ENCODE measurements around the gene TBX5. TPM values are rescaled to one million over a fixed set of nuclear protein-coding genes. Genes with fewer than 3 reads are reported as not detected.

TBX5 gene
- polyA plus RNA-seq, 1 donor (not counting 4 experiments of a cell fraction or from before 2014, with no cell fraction given), result not detected

DNA sequence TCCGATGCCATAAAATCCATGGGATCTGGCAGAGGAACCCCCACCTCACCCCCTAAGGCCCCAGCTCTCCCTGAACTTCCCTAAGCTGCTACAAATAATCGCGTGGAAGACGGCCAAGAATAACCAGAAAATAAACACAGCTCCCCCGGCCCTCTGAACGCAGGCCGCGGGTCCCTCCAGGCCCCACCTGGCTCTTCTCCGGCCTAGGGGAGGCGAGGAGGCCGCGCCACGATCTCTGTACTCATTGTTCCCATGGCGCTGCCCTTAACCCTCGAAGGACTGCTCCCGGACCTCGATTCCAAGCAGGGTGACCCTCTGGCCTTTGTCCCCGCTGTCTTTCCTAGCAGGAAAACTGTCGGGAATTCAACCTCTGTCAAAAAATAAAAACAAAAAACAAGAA lies 33.9 kb upstream of the TBX5 start:
- Histone ChIP-seq H3K27me3 (ENCODE audit: control insufficient read depth, extremely low read depth, insufficient read depth, low read length) (peaks cover 64% of the 10 kb centered on the region), H3K79me2 (ENCODE audit: control insufficient read depth, insufficient read depth, low read length) (no peaks in the 10 kb centered on the region), H3K4me1 (ENCODE audit: control insufficient read depth, extremely low read depth, insufficient read depth, low read length) (no peaks in the 10 kb centered on the region), H3K36me3 (ENCODE audit: control insufficient read depth in 2 of 2, extremely low read depth in 1 of 2, insufficient read depth in 2 of 2, low read length in 2 of 2) (no peaks in the 10 kb centered on the region), H3K27ac (ENCODE audit: control insufficient read depth, insufficient read depth, low read length) (no peak overlapping the region), H3K9me1 (ENCODE audit: control insufficient read depth, extremely low read depth, insufficient read depth, low read length) (no peaks in the 10 kb centered on the region), H3K9me3 (ENCODE audit: control insufficient read depth, low read depth, low read length) (no peaks in the 10 kb centered on the region), H4K20me1 (ENCODE audit: control insufficient read depth, extremely low read depth, insufficient read depth, low read length) (no peaks in the 10 kb centered on the region), H3K9ac (ENCODE audit: control insufficient read depth, extremely low read depth, insufficient read depth, low read length) (no peak overlapping the region), H2AFZ (ENCODE audit: control insufficient read depth, low read length) (no peak overlapping the region), H3K4me2 (ENCODE audit: control insufficient read depth, extremely low read depth, insufficient read depth, low read depth, low read length) (no peak overlapping the region), H3K4me3 (ENCODE audit: control insufficient read depth in 2 of 3, extremely low read depth in 1 of 3, insufficient read depth in 2 of 3, low read depth in 1 of 3, low read length in 3 of 3) (no peak overlapping the region)
- FAIRE-seq (no peak), DNase-seq (ENCODE audit: low read depth, low spot score) (no peak)
- dilution Hi-C loops (cut with MboI; ENCODE audit: extremely low pct_ligation_motif_present, low sequenced_read_pairs), result no loop called here
- no peak for TF ChIP-seq EZH2 (IDR thresholded peaks at IDR 0.05; ENCODE audit: low read length)
- no peak for TF ChIP-seq CTCF (optimal IDR thresholded peaks at IDR 0.05 in 1 of 3, IDR thresholded peaks at IDR 0.05 in 1 of 3, conservative IDR thresholded peaks at IDR 0.05 in 1 of 3; ENCODE audit: extremely low read depth in 1 of 3, insufficient read depth in 2 of 3, low read length in 3 of 3)

DNA sequence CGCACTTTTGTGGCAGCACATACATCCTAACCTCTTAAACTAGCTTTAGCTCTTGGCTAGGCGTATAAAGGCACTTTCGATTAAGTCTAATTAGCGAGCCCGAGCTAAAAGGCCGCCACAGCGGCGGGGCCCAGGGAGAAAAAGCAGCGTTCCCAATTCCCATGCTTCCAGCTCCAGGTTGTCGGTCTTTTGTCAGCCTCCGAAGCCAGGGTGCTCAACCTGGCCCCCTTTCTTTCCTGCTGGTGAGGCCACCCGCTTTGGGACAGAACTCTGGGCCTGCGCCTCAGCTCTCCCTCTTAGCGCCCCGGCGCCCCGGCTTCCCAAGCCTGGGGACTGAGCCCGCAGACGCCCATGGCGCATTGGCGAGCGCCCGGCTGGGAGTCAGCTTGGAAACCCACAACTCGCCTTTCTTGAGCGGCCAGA lies 33.3 kb upstream of the TBX5 start:
- Histone ChIP-seq H3K36me3 (ENCODE audit: control insufficient read depth in 2 of 2, extremely low read depth in 1 of 2, insufficient read depth in 2 of 2, low read length in 2 of 2) (no peaks in the 10 kb centered on the region), H3K27me3 (ENCODE audit: control insufficient read depth, extremely low read depth, insufficient read depth, low read length) (peaks cover 58% of the 10 kb centered on the region), H3K9ac (ENCODE audit: control insufficient read depth, extremely low read depth, insufficient read depth, low read length) (no peak overlapping the region), H3K79me2 (ENCODE audit: control insufficient read depth, insufficient read depth, low read length) (no peaks in the 10 kb centered on the region), H3K9me1 (ENCODE audit: control insufficient read depth, extremely low read depth, insufficient read depth, low read length) (no peaks in the 10 kb centered on the region), H3K4me3 (ENCODE audit: control insufficient read depth in 2 of 3, extremely low read depth in 1 of 3, insufficient read depth in 2 of 3, low read depth in 1 of 3, low read length in 3 of 3) (no peak overlapping the region), H4K20me1 (ENCODE audit: control insufficient read depth, extremely low read depth, insufficient read depth, low read length) (no peaks in the 10 kb centered on the region), H2AFZ (ENCODE audit: control insufficient read depth, low read length) (no peak overlapping the region), H3K9me3 (ENCODE audit: control insufficient read depth, low read depth, low read length) (no peaks in the 10 kb centered on the region), H3K4me2 (ENCODE audit: control insufficient read depth, extremely low read depth, insufficient read depth, low read depth, low read length) (no peak overlapping the region), H3K27ac (ENCODE audit: control insufficient read depth, insufficient read depth, low read length) (no peak overlapping the region), H3K4me1 (ENCODE audit: control insufficient read depth, extremely low read depth, insufficient read depth, low read length) (no peaks in the 10 kb centered on the region)
- no peak for DNase-seq (ENCODE audit: low read depth, low spot score)
- FAIRE-seq, result no peak
- no peak for TF ChIP-seq CTCF (optimal IDR thresholded peaks at IDR 0.05 in 1 of 3, IDR thresholded peaks at IDR 0.05 in 1 of 3, conservative IDR thresholded peaks at IDR 0.05 in 1 of 3; ENCODE audit: extremely low read depth in 1 of 3, insufficient read depth in 2 of 3, low read length in 3 of 3)
- TF ChIP-seq EZH2 (IDR thresholded peaks at IDR 0.05; ENCODE audit: low read length), result no peak
- dilution Hi-C loops (cut with MboI; ENCODE audit: extremely low pct_ligation_motif_present, low sequenced_read_pairs), result no loop called here
